Cardiac ventricle fibroblast (primary cell): Measurements from ENCODE around the gene TTLL5. TPM values are rescaled to one million over a fixed set of nuclear protein-coding genes. Genes with fewer than 3 reads are reported as not detected.

Experiments used
- total RNA-seq: library from RNA; depleted of rRNA; stranded (reverse); fragments of >200 nt; gene quantifications from 2 replicates; pipeline ENCODE4 v1.2.3, GENCODE V29; 2015

The TTLL5 gene
- total RNA-seq, result 13.7 and 14.4 TPM in 2 replicates

GRCh38 chr14:75660630-75661498, at the start of gene TTLL5, which contains the start of gene ERG28:
TSS of gene TTLL5 (plus strand) at chr14:75661246. CDS start at chr14:75663150, 1,904 bp downstream.
TSS of gene ERG28 (minus strand) at chr14:75660876. CDS start at chr14:75657502, 3,374 bp downstream.

GRCh38 chr14:75981426-75982265, 320.6 kb downstream of the TTLL5 start, which contains the start of gene TGFB3:
TSS of gene TGFB3 (minus strand) at chr14:75981995. CDS start at chr14:75980893, 1,102 bp downstream.

GRCh38 chr14:75985618-75986438, 324.8 kb downstream of the TTLL5 start, which contains the start of gene IFT43:
TSS of gene IFT43 (plus strand) at chr14:75985763. CDS start at chr14:75985787, 24 bp downstream.

Other genes starting within 250 kb of the TTLL5 start
- 72.1 and 78.1 TPM in 2 replicates for gene JDP2, start 233.2 kb upstream of the TTLL5 start, total RNA-seq
- gene BATF, start 138.8 kb upstream of the TTLL5 start, total RNA-seq, result 0.88 TPM in 1 of 2 replicates, not detected in the other
- gene FLVCR2, start 82.6 kb upstream of the TTLL5 start, total RNA-seq, result 3.7 and 4.6 TPM in 2 replicates
- gene ERG28, start 370 bp upstream of the TTLL5 start, total RNA-seq, result 10.0 and 11.8 TPM in 2 replicates